HG02571 (cell line): ENCODE results near the gene RASGRP4.

Experiments
- ATAC-seq: cut with Tn5 transposase; IDR thresholded peaks from one replicate; pipeline ENCODE4 v1.9.1; 2021; ENCODE audit warnings: mild to moderate bottlenecking, moderate library complexity; ENCODE audit not compliant: unreplicated experiment

Gene RASGRP4

GRCh38 chr19:38391911-38392464 is 34.0 kb downstream of the RASGRP4 start:
- no peak for ATAC-seq

GRCh38 chr19:38389957-38390924 is 35.8 kb downstream of the RASGRP4 start:
- ATAC-seq: no peak

- no peak for ATAC-seq
Observed at GRCh38 chr19:38389101-38389925, 36.7 kb downstream of the RASGRP4 start.

GRCh38 chr19:38388349-38389100 is 37.5 kb downstream of the RASGRP4 start, which contains the start of gene SPRED3:
Gene SPRED3, plus strand, starts transcription at chr19:38388697. Its CDS starts 1,606 bp downstream, at chr19:38390303.
- ATAC-seq: no peak

- ATAC-seq: no peak
Observed at GRCh38 chr19:38387550-38388348, 38.3 kb downstream of the RASGRP4 start, which contains the start of gene GGN. Gene GGN, minus strand, starts transcription at chr19:38388034. Its CDS starts 773 bp downstream, at chr19:38387261.

- no peak for ATAC-seq
Observed at GRCh38 chr19:38386971-38387549, 39.0 kb downstream of the RASGRP4 start.

GRCh38 chr19:38386300-38386970 is 39.6 kb downstream of the RASGRP4 start:
- ATAC-seq: no peak

- no peak for ATAC-seq
Observed at GRCh38 chr19:38385804-38386257, 40.2 kb downstream of the RASGRP4 start.

GRCh38 chr19:38385057-38385803 is 40.8 kb downstream of the RASGRP4 start:
- ATAC-seq: no peak

- no peak for ATAC-seq
Observed at GRCh38 chr19:38384209-38385027, 41.6 kb downstream of the RASGRP4 start.

GRCh38 chr19:38383743-38384142 is 42.3 kb downstream of the RASGRP4 start:
- no peak for ATAC-seq

GRCh38 chr19:38383184-38383583 is 42.8 kb downstream of the RASGRP4 start:
- no peak for ATAC-seq

GRCh38 chr19:38381138-38381537 is 44.9 kb downstream of the RASGRP4 start:
- no peak for ATAC-seq

GRCh38 chr19:38378866-38379265 is 47.2 kb downstream of the RASGRP4 start:
- ATAC-seq: no peak

- no peak for ATAC-seq
Observed at GRCh38 chr19:38377052-38377451, 49.0 kb downstream of the RASGRP4 start.

- ATAC-seq: no peak
Observed at GRCh38 chr19:38376576-38376975, 49.4 kb downstream of the RASGRP4 start.

- no peak for ATAC-seq
Observed at GRCh38 chr19:38375748-38376147, 50.3 kb downstream of the RASGRP4 start.
